Stimulated activated memory B cell treated with anti-CD40 and anti-IgM and Interleukin-4, amounts not matched to agents 10 μg/mL and 1 μg/mL and 100 μg/mL, for 72 hours (primary cell): Measurements from ENCODE around the gene NCR1.
"Not testable (repeated sequence)": the region's sequence is repeated elsewhere in the genome, so short reads cannot be mapped to it uniquely, and the experiment has no call there.

Source experiments
- ATAC-seq: fragments of 150-1000 bp; cut with Tn5 transposase; 2 replicates; pipeline ENCODE4 v1.10.0; 2021
- H3K27ac Mint-ChIP-seq: one replicate; pipeline ENCODE4 v1.8.0; 2022; ENCODE audit warnings: mild to moderate bottlenecking, mixed read lengths
- H3K27me3 Mint-ChIP-seq: one replicate; pipeline ENCODE4 v1.8.0; 2022; ENCODE audit warnings: mixed read lengths
- H3K36me3 Mint-ChIP-seq: one replicate; pipeline ENCODE4 v1.8.0; 2022; ENCODE audit warnings: mixed read lengths
- H3K4me1 Mint-ChIP-seq: one replicate; pipeline ENCODE4 v1.8.0; 2022; ENCODE audit warnings: mixed read lengths
- H3K4me3 Mint-ChIP-seq: one replicate; pipeline ENCODE4 v1.8.0; 2022; ENCODE audit warnings: mild to moderate bottlenecking, moderate library complexity, mixed read lengths
- H3K9me3 Mint-ChIP-seq: one replicate; pipeline ENCODE4 v1.8.0; 2022; ENCODE audit warnings: mixed read lengths

The NCR1 gene

GRCh38 chr19:54905803-54906511, at the start of gene NCR1:
Gene NCR1, plus strand, starts transcription at chr19:54906148. Its CDS starts 40 bp downstream, at chr19:54906188.
- Mint-ChIP-seq H3K4me1 (no peaks in the 10 kb centered on the region), H3K27ac (no peak within 1 kb of the TSS), H3K4me3 (no peak within 1 kb of the TSS), H3K36me3 (no peaks in the 10 kb centered on the region), H3K9me3 (peaks cover 7% of the 10 kb centered on the region), H3K27me3 (no peaks in the 10 kb centered on the region)
- ATAC-seq = no peak

GRCh38 chr19:54858476-54858875, 47.5 kb upstream of the NCR1 start:
- H3K4me1 Mint-ChIP-seq, ATAC-seq: not testable (repeated sequence)

GRCh38 chr19:54859421-54859820, 46.5 kb upstream of the NCR1 start:
- H3K4me1 Mint-ChIP-seq, H3K9me3 Mint-ChIP-seq, ATAC-seq, H3K4me3 Mint-ChIP-seq, H3K36me3 Mint-ChIP-seq, H3K27ac Mint-ChIP-seq: not testable (repeated sequence)
- H3K27me3 Mint-ChIP-seq = peaks cover 24% of the 10 kb centered on the region

More at GRCh38 chr19:54858476-54858875, 47.5 kb upstream of the NCR1 start:
- peaks cover 26% of the 10 kb centered on the region for H3K27me3 Mint-ChIP-seq
- H3K9me3 Mint-ChIP-seq, H3K27ac Mint-ChIP-seq, H3K36me3 Mint-ChIP-seq, H3K4me3 Mint-ChIP-seq: not testable (repeated sequence)

- H3K36me3 Mint-ChIP-seq, ATAC-seq: not testable (repeated sequence)
These were observed 42.5 kb upstream of the NCR1 start for GRCh38 chr19:54863459-54863858.

GRCh38 chr19:54871696-54872095, 34.3 kb upstream of the NCR1 start:
- no peaks in the 10 kb centered on the region for H3K4me1 Mint-ChIP-seq
- no peak overlapping the region for H3K27ac Mint-ChIP-seq
- H3K27me3 Mint-ChIP-seq = peaks cover under 1% of the 10 kb centered on the region
- no peak for ATAC-seq
- peaks cover 2% of the 10 kb centered on the region for H3K9me3 Mint-ChIP-seq
- no peak overlapping the region for H3K4me3 Mint-ChIP-seq
- no peaks in the 10 kb centered on the region for H3K36me3 Mint-ChIP-seq

More at GRCh38 chr19:54863459-54863858, 42.5 kb upstream of the NCR1 start:
- not testable (repeated sequence) for H3K4me1 Mint-ChIP-seq, H3K9me3 Mint-ChIP-seq, H3K4me3 Mint-ChIP-seq, H3K27ac Mint-ChIP-seq
- peaks cover 39% of the 10 kb centered on the region for H3K27me3 Mint-ChIP-seq

GRCh38 chr19:54873990-54874389, 32.0 kb upstream of the NCR1 start, which contains the start of gene FCAR:
Gene FCAR, plus strand, starts transcription at chr19:54874235. Its CDS starts 55 bp downstream, at chr19:54874290.
- ATAC-seq = no peak
- H3K36me3 Mint-ChIP-seq = no peaks in the 10 kb centered on the region
- H3K27ac Mint-ChIP-seq = no peak within 1 kb of the TSS
- no peaks in the 10 kb centered on the region for H3K9me3 Mint-ChIP-seq
- H3K4me3 Mint-ChIP-seq = no peak within 1 kb of the TSS
- no peaks in the 10 kb centered on the region for H3K27me3 Mint-ChIP-seq
- no peaks in the 10 kb centered on the region for H3K4me1 Mint-ChIP-seq

- no peak overlapping the region for H3K4me3 Mint-ChIP-seq
- no peaks in the 10 kb centered on the region for H3K4me1 Mint-ChIP-seq
- ATAC-seq = no peak
- H3K36me3 Mint-ChIP-seq = no peaks in the 10 kb centered on the region
- peaks cover 8% of the 10 kb centered on the region for H3K27me3 Mint-ChIP-seq
- no peaks in the 10 kb centered on the region for H3K9me3 Mint-ChIP-seq
- H3K27ac Mint-ChIP-seq = no peak overlapping the region
These were observed 30.4 kb upstream of the NCR1 start for GRCh38 chr19:54875506-54875905.

GRCh38 chr19:54877471-54877870, 28.5 kb upstream of the NCR1 start:
- Mint-ChIP-seq H3K27me3 (peaks cover 21% of the 10 kb centered on the region), H3K9me3 (no peaks in the 10 kb centered on the region), H3K36me3 (no peaks in the 10 kb centered on the region)

GRCh38 chr19:54881884-54882283, 24.1 kb upstream of the NCR1 start:
- Mint-ChIP-seq H3K9me3 (no peaks in the 10 kb centered on the region), H3K4me1 (no peaks in the 10 kb centered on the region), H3K36me3 (no peaks in the 10 kb centered on the region), H3K27me3 (peaks cover 21% of the 10 kb centered on the region), H3K4me3 (no peak overlapping the region), H3K27ac (no peak overlapping the region)
- no peak for ATAC-seq

More at GRCh38 chr19:54877471-54877870, 28.5 kb upstream of the NCR1 start:
- H3K27ac Mint-ChIP-seq = no peak overlapping the region
- no peak overlapping the region for H3K4me3 Mint-ChIP-seq
- no peak for ATAC-seq
- no peaks in the 10 kb centered on the region for H3K4me1 Mint-ChIP-seq

GRCh38 chr19:54882758-54883157, 23.2 kb upstream of the NCR1 start:
- Mint-ChIP-seq H3K9me3 (no peaks in the 10 kb centered on the region), H3K4me1 (no peaks in the 10 kb centered on the region), H3K36me3 (no peaks in the 10 kb centered on the region), H3K4me3 (no peak overlapping the region), H3K27ac (no peak overlapping the region), H3K27me3 (peaks cover 21% of the 10 kb centered on the region)
- no peak for ATAC-seq

- no peak overlapping the region for H3K27ac Mint-ChIP-seq
- H3K36me3 Mint-ChIP-seq = no peaks in the 10 kb centered on the region
- H3K9me3 Mint-ChIP-seq = no peaks in the 10 kb centered on the region
- H3K27me3 Mint-ChIP-seq = peaks cover 21% of the 10 kb centered on the region
- H3K4me3 Mint-ChIP-seq = no peak overlapping the region
- no peak for ATAC-seq
- no peaks in the 10 kb centered on the region for H3K4me1 Mint-ChIP-seq
These were observed 22.7 kb upstream of the NCR1 start for GRCh38 chr19:54883228-54883627.

- no peak overlapping the region for H3K27ac Mint-ChIP-seq
- H3K9me3 Mint-ChIP-seq = no peaks in the 10 kb centered on the region
- H3K4me3 Mint-ChIP-seq = no peak overlapping the region
- H3K4me1 Mint-ChIP-seq = no peaks in the 10 kb centered on the region
- no peaks in the 10 kb centered on the region for H3K27me3 Mint-ChIP-seq
- no peaks in the 10 kb centered on the region for H3K36me3 Mint-ChIP-seq
- ATAC-seq = no peak
These were observed 17.7 kb upstream of the NCR1 start for GRCh38 chr19:54888239-54888638.

GRCh38 chr19:54889566-54889965, 16.4 kb upstream of the NCR1 start:
- Mint-ChIP-seq H3K36me3 (no peaks in the 10 kb centered on the region), H3K4me1 (no peaks in the 10 kb centered on the region), H3K4me3 (no peak overlapping the region), H3K27ac (no peak overlapping the region), H3K27me3 (peaks cover 7% of the 10 kb centered on the region), H3K9me3 (no peaks in the 10 kb centered on the region)
- no peak for ATAC-seq

GRCh38 chr19:54893406-54893805, 12.5 kb upstream of the NCR1 start:
- Mint-ChIP-seq H3K27me3 (peaks cover 41% of the 10 kb centered on the region), H3K27ac (no peak overlapping the region), H3K4me1 (no peaks in the 10 kb centered on the region), H3K4me3 (no peak overlapping the region), H3K9me3 (no peaks in the 10 kb centered on the region), H3K36me3 (no peaks in the 10 kb centered on the region)
- no peak for ATAC-seq

- H3K27me3 Mint-ChIP-seq = peaks cover 48% of the 10 kb centered on the region
- H3K4me1 Mint-ChIP-seq, H3K4me3 Mint-ChIP-seq, H3K9me3 Mint-ChIP-seq, H3K36me3 Mint-ChIP-seq, H3K27ac Mint-ChIP-seq, ATAC-seq: not testable (repeated sequence)
These were observed 11.8 kb upstream of the NCR1 start for GRCh38 chr19:54894106-54894505.

GRCh38 chr19:54896036-54896435, 9.9 kb upstream of the NCR1 start:
- ATAC-seq = no peak
- Mint-ChIP-seq H3K27ac (no peak overlapping the region), H3K4me3 (no peak overlapping the region), H3K27me3 (peaks cover 62% of the 10 kb centered on the region), H3K9me3 (peaks cover 8% of the 10 kb centered on the region), H3K36me3 (no peaks in the 10 kb centered on the region), H3K4me1 (no peaks in the 10 kb centered on the region)
